Stimulated activated CD8-positive, alpha-beta memory T cell treated with anti-CD3 and anti-CD28 coated beads, Interleukin-4, amount 100 ng/mL, for 1 hour (primary cell): ENCODE results near the gene CUEDC2.

ENCODE experiments used
- DNase-seq, 2 donors: peaks; one replicate each; pipeline ENCODE4 v3.0.0-alpha.2; 2020; ENCODE audit warnings: low read depth in 2 of 2, low spot score in 1 of 2

CUEDC2 gene

GRCh38 chr10:102398172-102399020 lies 34.0 kb downstream of the CUEDC2 start:
- DNase-seq = no peak

GRCh38 chr10:102397222-102398171 lies 34.9 kb downstream of the CUEDC2 start:
- no peak for DNase-seq

DNA sequence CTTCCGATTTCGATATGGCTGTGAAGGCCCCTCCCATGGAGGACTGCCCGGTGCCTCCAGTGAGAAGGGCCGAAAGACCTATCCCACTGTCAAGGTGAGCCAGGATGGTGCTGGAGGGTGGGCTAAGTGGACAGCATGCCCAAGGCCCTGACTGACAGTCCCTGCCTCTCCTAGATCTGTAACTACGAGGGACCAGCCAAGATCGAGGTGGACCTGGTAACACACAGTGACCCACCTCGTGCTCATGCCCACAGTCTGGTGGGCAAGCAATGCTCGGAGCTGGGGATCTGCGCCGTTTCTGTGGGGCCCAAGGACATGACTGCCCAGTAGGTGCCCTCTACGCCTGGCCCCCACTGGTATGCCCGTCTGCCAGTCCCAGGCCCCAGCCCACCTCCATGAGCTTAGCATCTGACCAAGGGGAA lies 35.6 kb downstream of the CUEDC2 start:
- no peak for DNase-seq

- no peak for DNase-seq
Observed at GRCh38 chr10:102396317-102396650, 36.1 kb downstream of the CUEDC2 start.

GRCh38 chr10:102395400-102396316 lies 36.7 kb downstream of the CUEDC2 start, which contains the start of gene NFKB2:
Gene NFKB2, plus strand, starts transcription at chr10:102395705. Its CDS starts 255 bp downstream, at chr10:102395960.
- DNase-seq = peak; percentile 87 to 88

DNA sequence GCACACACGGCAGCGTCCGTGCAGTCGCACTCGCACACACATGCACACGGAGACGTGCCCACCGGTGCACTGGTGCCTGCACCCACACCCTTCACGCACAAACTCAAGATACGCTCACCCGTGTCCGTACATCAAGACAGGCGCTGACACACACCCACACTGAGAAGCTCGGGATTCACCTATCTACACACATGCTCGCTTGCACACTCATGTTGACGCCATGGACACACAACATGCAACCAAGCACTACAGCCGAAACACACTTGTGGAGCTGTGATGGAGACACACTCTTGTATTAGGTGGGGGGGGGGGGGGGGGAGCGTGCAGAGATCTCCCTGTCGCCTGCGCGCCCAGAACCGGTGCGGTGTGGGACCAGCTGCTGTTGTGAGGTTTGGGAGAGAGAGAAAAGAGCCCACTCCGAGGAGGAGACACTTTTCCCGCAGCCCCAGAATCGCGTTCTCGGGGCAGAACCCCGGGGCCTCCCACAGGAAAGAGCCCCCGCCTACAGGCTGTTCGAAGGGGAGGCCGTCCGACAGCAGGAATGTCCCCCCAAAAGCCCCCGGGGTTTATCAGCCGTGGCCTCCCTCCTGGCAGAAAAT lies 37.5 kb downstream of the CUEDC2 start:
- no peak for DNase-seq

GRCh38 chr10:102394079-102394800 lies 38.1 kb downstream of the CUEDC2 start:
- DNase-seq = peak; percentile 99 to 100

DNA sequence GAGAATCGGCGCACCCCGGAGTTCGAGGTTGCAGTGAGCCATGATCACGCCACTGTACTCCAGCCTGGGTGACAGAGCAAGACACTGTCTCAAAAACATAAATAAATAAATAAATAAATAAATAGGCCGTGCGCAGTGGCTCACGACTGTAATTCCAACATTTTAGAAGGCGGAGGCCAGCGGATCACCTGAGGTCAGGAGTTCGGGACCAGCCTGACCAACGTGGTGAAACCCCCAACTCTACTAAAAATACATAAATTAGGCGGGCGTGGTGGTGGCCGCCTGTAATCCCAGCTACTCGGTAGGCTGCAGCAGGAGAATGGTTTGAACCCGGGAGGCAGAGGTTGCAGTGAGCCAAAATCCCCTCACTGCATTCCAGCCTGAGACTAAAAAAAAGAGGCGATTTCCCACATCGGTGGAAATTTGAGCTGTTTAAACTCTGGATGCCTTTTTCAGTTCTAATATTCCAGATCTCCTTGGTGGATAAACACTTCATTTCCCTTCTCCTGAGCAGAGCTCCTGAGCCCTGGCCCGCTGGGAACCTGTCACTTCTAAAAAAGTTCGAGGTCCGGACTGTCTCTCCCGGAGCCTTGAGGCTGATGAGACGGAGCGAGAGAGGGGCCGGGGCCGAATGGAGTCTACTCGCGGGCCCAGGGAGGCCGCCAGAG lies 38.8 kb downstream of the CUEDC2 start:
- DNase-seq = no peak

GRCh38 chr10:102392306-102392705 lies 40.1 kb downstream of the CUEDC2 start:
- no peak for DNase-seq

DNA sequence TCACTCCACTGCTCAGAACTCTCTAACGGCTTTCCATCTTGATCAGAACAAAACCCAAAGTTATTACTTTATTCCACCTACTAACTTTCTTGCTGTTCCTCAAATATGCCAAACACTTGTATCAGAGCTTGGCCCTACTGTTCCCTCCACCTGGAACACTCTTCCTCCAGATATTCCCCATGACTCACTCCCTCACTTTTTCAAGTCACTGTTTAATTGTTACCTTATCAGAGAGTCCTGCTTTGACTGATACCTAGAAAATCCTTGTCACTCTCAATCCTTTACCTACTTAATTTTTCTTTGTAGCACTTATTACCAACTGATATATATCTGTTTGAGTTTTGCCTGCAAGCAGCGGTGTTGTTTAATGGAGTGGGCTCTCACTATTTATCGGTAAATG lies 42.5 kb downstream of the CUEDC2 start:
- no peak for DNase-seq

DNA sequence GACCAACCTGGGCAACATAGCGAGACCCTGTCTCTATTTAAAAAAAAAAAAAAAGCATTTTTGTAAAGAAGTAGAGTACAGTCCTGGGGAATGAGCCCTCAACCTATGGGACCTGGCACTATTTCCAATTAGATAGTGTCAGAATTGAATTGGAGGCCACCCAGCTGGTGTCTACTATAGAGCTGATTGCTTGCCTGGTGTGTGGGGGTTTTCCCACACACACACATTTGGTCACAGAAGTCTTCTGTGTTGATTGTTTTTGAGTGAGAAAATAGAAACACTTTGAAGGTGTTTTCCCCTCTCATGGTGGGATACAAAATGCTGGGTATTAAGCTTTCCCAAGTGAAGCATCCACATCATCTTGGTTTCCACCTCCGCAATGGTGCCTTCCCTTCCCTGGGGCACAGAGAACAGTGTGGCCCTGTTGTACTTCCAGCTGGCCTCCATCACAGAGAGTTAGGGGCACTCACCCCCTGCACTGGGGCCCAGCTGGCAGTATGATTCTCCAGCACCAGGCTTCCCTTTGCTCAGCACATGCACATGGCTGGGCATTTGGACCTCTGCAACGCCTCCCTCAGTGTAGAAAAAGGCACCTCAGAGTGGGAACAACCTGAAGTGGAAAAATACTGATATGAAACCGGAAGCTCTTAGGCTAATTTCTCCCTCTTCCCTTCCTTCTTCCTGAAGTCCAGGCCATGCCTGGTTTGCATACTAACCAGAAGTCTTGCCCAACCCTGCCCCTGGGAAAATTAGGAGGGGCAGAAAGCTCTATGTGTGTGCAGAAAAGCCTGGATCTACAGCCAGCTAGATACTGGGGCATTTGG lies 47.6 kb downstream of the CUEDC2 start:
- DNase-seq = no peak

GRCh38 chr10:102384053-102384452 lies 48.3 kb downstream of the CUEDC2 start:
- DNase-seq = no peak

GRCh38 chr10:102382871-102383270 lies 49.5 kb downstream of the CUEDC2 start:
- DNase-seq = no peak

GRCh38 chr10:102381983-102382382 lies 50.4 kb downstream of the CUEDC2 start:
- no peak for DNase-seq

- DNase-seq = no peak
Observed at GRCh38 chr10:102379383-102379782, 53.0 kb downstream of the CUEDC2 start.

GRCh38 chr10:102376901-102377300 lies 55.5 kb downstream of the CUEDC2 start:
- DNase-seq = no peak

GRCh38 chr10:102375867-102376266 lies 56.5 kb downstream of the CUEDC2 start:
- DNase-seq = no peak

GRCh38 chr10:102375250-102375649 lies 57.1 kb downstream of the CUEDC2 start:
- no peak for DNase-seq
